CD14-positive monocyte (primary cell): ENCODE measurements around the gene TMCO4. TPM values are rescaled to one million over a fixed set of nuclear protein-coding genes. Genes with fewer than 3 reads are reported as not detected.

Experiments used
- DNase-seq, 3 donors: peaks; one replicate each; pipeline ENCODE4 v3.0.0-alpha.2; 2011 to 2022
- H2AFZ ChIP-seq: 2 replicates; pipeline ENCODE4 v1.6.0; 2012; ENCODE audit warnings: mild to moderate bottlenecking, low read depth, low read length, inconsistent platforms; ENCODE audit not compliant: insufficient read depth, poor library complexity, severe bottlenecking
- H3K27ac ChIP-seq, 2 donors: 1 replicate in 1 of 2; 2 replicates in 1 of 2; pipeline ENCODE4 v1.5.1; 2012 to 2013; ENCODE audit warnings: low read length in 2 of 2, control low read depth in 1 of 2, inconsistent platforms in 1 of 2, low read depth in 1 of 2, mild to moderate bottlenecking in 1 of 2
- H3K27me3 ChIP-seq, 2 donors: one replicate each; pipeline versions ENCODE4 v1.6.0 to v1.6.1; 2011 to 2013; ENCODE audit warnings: low read length in 2 of 2; ENCODE audit not compliant: control insufficient read depth in 2 of 2, insufficient read depth in 2 of 2
- H3K36me3 ChIP-seq, 2 donors: replicated peaks in 1 of 2; 1 replicate in 1 of 2; 2 replicates in 1 of 2; pipeline versions ENCODE4 v1.5.1 to v1.6.1; 2012 to 2013; ENCODE audit warnings: low read length in 2 of 2, control low read depth in 1 of 2, inconsistent platforms in 1 of 2, mild to moderate bottlenecking in 1 of 2; ENCODE audit not compliant: insufficient read depth in 2 of 2, control insufficient read depth in 1 of 2
- H3K4me1 ChIP-seq, 2 donors: 1 replicate in 1 of 2; 2 replicates in 1 of 2; pipeline versions ENCODE4 v1.5.1 to v1.6.1; 2012 to 2013; ENCODE audit warnings: low read length in 2 of 2, control low read depth in 1 of 2, inconsistent platforms in 1 of 2, mild to moderate bottlenecking in 1 of 2, moderate library complexity in 1 of 2; ENCODE audit not compliant: insufficient read depth in 2 of 2, control insufficient read depth in 1 of 2
- H3K4me2 ChIP-seq: replicated peaks from 2 replicates; pipeline ENCODE3; 2012; ENCODE audit warnings: low read length, moderate library complexity, mild to moderate bottlenecking; ENCODE audit not compliant: poor library complexity, severe bottlenecking; ENCODE audit errors: extremely low read depth
- H3K4me3 ChIP-seq, 3 experiments: fragments of 200-600 bp in 1 of 3; sonication (generic) in 1 of 3; replicated peaks in 1 of 3; 1 replicate in 2 of 3; 2 replicates in 1 of 3; pipeline ENCODE4 v1.5.1; 2011 to 2013; ENCODE audit warnings: low read length in 3 of 3, mild to moderate bottlenecking in 3 of 3, control low read depth in 2 of 3, low read depth in 2 of 3, inconsistent platforms in 1 of 3, moderate library complexity in 1 of 3
- H3K79me2 ChIP-seq: 2 replicates; pipeline ENCODE4 v1.6.0; 2012; ENCODE audit warnings: mild to moderate bottlenecking, control low read depth, inconsistent platforms, low read length, moderate library complexity; ENCODE audit not compliant: insufficient read depth
- H3K9ac ChIP-seq: 2 replicates; pipeline ENCODE4 v1.6.0; 2017; ENCODE audit warnings: low read length, mild to moderate bottlenecking; ENCODE audit not compliant: insufficient read depth, poor library complexity, severe bottlenecking
- H3K9me3 ChIP-seq, 2 donors: replicated peaks in 1 of 2; 1 replicate in 1 of 2; 2 replicates in 1 of 2; pipeline versions ENCODE4 v1.5.1 to v1.6.1; 2012 to 2013; ENCODE audit warnings: low read length in 2 of 2, control low read depth in 1 of 2; ENCODE audit not compliant: control insufficient read depth in 1 of 2, insufficient read depth in 1 of 2
- H4K20me1 ChIP-seq: 2 replicates; pipeline ENCODE4 v1.6.0; 2012; ENCODE audit warnings: mild to moderate bottlenecking, low read length, control low read depth, moderate library complexity; ENCODE audit not compliant: insufficient read depth
- H3K27ac Mint-ChIP-seq, 7 donors: one replicate each; pipeline ENCODE4 v1.8.0; 2020; ENCODE audit warnings: mild to moderate bottlenecking in 7 of 7, mixed read lengths in 7 of 7, moderate library complexity in 6 of 7, inconsistent platforms in 2 of 7
- H3K27me3 Mint-ChIP-seq, 3 donors: one replicate each; pipeline ENCODE4 v1.8.0; 2021 to 2022; ENCODE audit warnings: low read depth in 3 of 3, mild to moderate bottlenecking in 3 of 3, mixed read lengths in 3 of 3, moderate library complexity in 3 of 3, inconsistent platforms in 1 of 3
- H3K36me3 Mint-ChIP-seq, 2 donors: one replicate each; pipeline ENCODE4 v1.8.0; 2020; ENCODE audit warnings: mixed read lengths in 2 of 2, inconsistent platforms in 1 of 2, mild to moderate bottlenecking in 1 of 2
- H3K4me1 Mint-ChIP-seq: one replicate; pipeline ENCODE4 v1.8.0; 2020; ENCODE audit warnings: mild to moderate bottlenecking, mixed read lengths
- H3K4me3 Mint-ChIP-seq, 2 donors: one replicate each; pipeline ENCODE4 v1.8.0; 2020; ENCODE audit warnings: mild to moderate bottlenecking in 2 of 2, mixed read lengths in 2 of 2, moderate library complexity in 1 of 2
- H3K9me3 Mint-ChIP-seq, 7 donors: one replicate each; pipeline ENCODE4 v1.8.0; 2020 to 2022; ENCODE audit warnings: mixed read lengths in 7 of 7, mild to moderate bottlenecking in 6 of 7, moderate library complexity in 6 of 7, inconsistent platforms in 2 of 7
- CTCF ChIP-seq: fragments of 200-600 bp; IDR thresholded peaks from one replicate; pipeline ENCODE4 v1.8.0; 2022; ENCODE audit warnings: antibody characterized with exemption, mild to moderate bottlenecking
- WGBS: methylation state at CpG from one replicate; pipeline ENCODE4 v1.1.5; 2013; ENCODE audit warnings: missing lambda C conversion rate; ENCODE audit not compliant: insufficient coverage; 5-methylcytosine and 5-hydroxymethylcytosine counted together
- intact Hi-C, 2 donors: fragments of 100-400 bp; cut with micrococcal nuclease; formaldehyde crosslinking; loops; one replicate each; pipeline versions ENCODE4 v1.15.0 to v1.15.1; 2023
- polyA plus RNA-seq, 3 donors: library from polyadenylated mRNA; depleted of rRNA in 1 of 3; unstranded in 2 of 3; stranded (reverse) in 1 of 3; fragments of 300-500 nt in 2 of 3; fragments of >200 nt in 1 of 3; fragmentation: Illumina TruSeq in 2 of 3; gene quantifications; 1 replicate in 2 of 3; 2 replicates in 1 of 3; pipeline ENCODE4 v1.2.3, GENCODE V29; 2012 to 2021

The TMCO4 gene
- polyA plus RNA-seq, 3 donors: 6.9 to 10.1 (median 7.9) TPM

- Mint-ChIP-seq H3K4me1 (no peaks in the 10 kb centered on the region), H3K36me3 (peaks cover 66 to 71% of the 10 kb centered on the region in 2 donors), H3K27ac (peak overlapping the region in 2 of 7 donors; percentile 5 to 54), H3K4me3 (no peak overlapping the region), H3K27me3 (peaks cover 0 to 3% (median 0%) of the 10 kb centered on the region in 3 donors), H3K9me3 (no peaks in the 10 kb centered on the region)
- H3K27me3 ChIP-seq: no peaks in the 10 kb centered on the region
- TF ChIP-seq CTCF: no peak
- H3K9me3 ChIP-seq: no peaks in the 10 kb centered on the region
- DNase-seq: no peak
- intact Hi-C loops: no loop called here
- H3K79me2 ChIP-seq: no peaks in the 10 kb centered on the region
- 100% methylated on average over 1 of the region's 1 CpG for WGBS
- no peak overlapping the region for H3K4me2 ChIP-seq
- H4K20me1 ChIP-seq: no peaks in the 10 kb centered on the region
- no peak overlapping the region for H2AFZ ChIP-seq
- no peaks in the 10 kb centered on the region for H3K4me1 ChIP-seq
- H3K36me3 ChIP-seq: peaks cover 21 to 79% of the 10 kb centered on the region in 2 donors
- H3K27ac ChIP-seq: no peak overlapping the region
- H3K4me3 ChIP-seq: no peak overlapping the region
- H3K9ac ChIP-seq: no peak overlapping the region
Observed at GRCh38 chr1:19747761-19748160, 52.0 kb downstream of the TMCO4 start.

DNA sequence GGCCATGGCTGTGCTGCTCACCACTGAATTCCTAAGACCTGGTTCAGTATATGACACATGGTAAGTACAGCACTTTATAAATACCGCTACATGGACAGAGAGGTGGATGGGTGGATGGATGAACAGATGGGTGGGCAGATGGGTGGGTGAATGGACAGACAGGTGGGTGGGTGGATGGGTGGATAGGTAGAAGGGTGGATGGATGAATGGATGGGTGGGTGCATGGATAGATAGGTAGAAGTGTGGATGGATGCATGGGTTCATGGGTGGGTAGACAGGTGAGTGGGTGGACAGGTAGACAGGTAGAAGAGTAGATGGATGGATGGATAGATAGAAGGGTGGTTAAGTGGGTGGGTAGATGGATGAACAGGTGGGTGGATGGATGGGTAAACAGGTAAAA, 54.8 kb downstream of the TMCO4 start:
- Histone ChIP-seq H3K9me3 (no peaks in the 10 kb centered on the region), H3K36me3 (peaks cover 21 to 75% of the 10 kb centered on the region in 2 donors), H3K4me3 (no peak overlapping the region), H3K9ac (no peak overlapping the region), H2AFZ (no peak overlapping the region), H3K4me1 (no peaks in the 10 kb centered on the region), H4K20me1 (no peaks in the 10 kb centered on the region), H3K27ac (no peak overlapping the region), H3K79me2 (no peaks in the 10 kb centered on the region), H3K4me2 (no peak overlapping the region), H3K27me3 (no peaks in the 10 kb centered on the region)
- Mint-ChIP-seq H3K4me1 (no peaks in the 10 kb centered on the region), H3K36me3 (peaks cover 57% of the 10 kb centered on the region in 2 donors), H3K9me3 (peaks cover 0 to 2% (median 0%) of the 10 kb centered on the region in 7 donors), H3K27ac (peak overlapping the region in 1 of 7 donors; percentile 4), H3K4me3 (no peak overlapping the region), H3K27me3 (no peaks in the 10 kb centered on the region)
- WGBS: no CpG with 5 or more reads among the region's 1 CpG
- no peak for DNase-seq
- TF ChIP-seq CTCF: no peak
- intact Hi-C loops: no loop called here
